OCI-LY7 (cell line): Measurements from ENCODE around the gene MPV17. TPM values are rescaled to one million over a fixed set of nuclear protein-coding genes. Genes with fewer than 3 reads are reported as not detected.
A peak's percentile ranks its signal among the peaks of the same experiment; 100 is the strongest.

Experiments used
- BruUV-seq: library from RNA; stranded (reverse); fragments of 400-500 nt; replicated peaks from 2 replicates; lab custom pipeline; 2021; lab: Mats Ljungman, UMichigan
- CTCF ChIA-PET: fragments of 300-600 bp; sonication (Branson Sonifier 250); formaldehyde crosslinking; loops from one replicate; lab custom pipeline; 2022; ENCODE audit warnings: antibody characterized with exemption; ENCODE audit not compliant: unreplicated experiment; lab: Charles Lee
- POLR2A ChIA-PET: fragments of 300-600 bp; sonication (Branson Sonifier 250); formaldehyde crosslinking; loops from one replicate; lab custom pipeline; 2022; ENCODE audit warnings: antibody characterized with exemption; lab: Charles Lee
- DNase-seq: peaks from one replicate; pipeline ENCODE4 v3.0.0-alpha.2; 2015; ENCODE audit warnings: low spot score
- H2AFZ ChIP-seq: fragments of 200-600 bp; sonication (generic), shearing (Covaris generic); 2 replicates; pipeline ENCODE4 v1.6.1; 2014; ENCODE audit warnings: mild to moderate bottlenecking, antibody characterized with exemption, low read length, moderate library complexity
- H3K27ac ChIP-seq: fragments of 200-600 bp; sonication (generic); 2 replicates; pipeline ENCODE4 v1.5.1; 2014; ENCODE audit warnings: mixed run types, low read depth, mild to moderate bottlenecking, moderate library complexity, low read length, inconsistent platforms; ENCODE audit not compliant: poor library complexity, severe bottlenecking
- H3K36me3 ChIP-seq: fragments of 200-600 bp; sonication (generic); 2 replicates; pipeline ENCODE4 v1.6.1; 2014; ENCODE audit warnings: mild to moderate bottlenecking, antibody characterized with exemption, low read length, moderate library complexity, mixed read lengths; ENCODE audit not compliant: insufficient read depth
- H3K4me1 ChIP-seq: fragments of 200-600 bp; sonication (generic); 2 replicates; pipeline ENCODE4 v1.5.1; 2014; ENCODE audit warnings: mild to moderate bottlenecking, low read length; ENCODE audit not compliant: insufficient read depth, poor library complexity, severe bottlenecking
- H3K4me2 ChIP-seq: fragments of 200-600 bp; sonication (generic); 2 replicates; pipeline ENCODE4 v1.6.1; 2014; ENCODE audit warnings: mild to moderate bottlenecking, low read length
- H3K4me3 ChIP-seq: fragments of 200-600 bp; sonication (generic); 2 replicates; pipeline ENCODE4 v1.5.1; 2014; ENCODE audit warnings: mild to moderate bottlenecking, low read depth, low read length; ENCODE audit not compliant: poor library complexity, severe bottlenecking
- H3K79me2 ChIP-seq: fragments of 200-600 bp; sonication (generic); 2 replicates; pipeline ENCODE4 v1.6.1; 2016; ENCODE audit warnings: low read depth, mild to moderate bottlenecking, low read length, moderate library complexity, mixed read lengths; ENCODE audit not compliant: insufficient read depth
- H3K9me2 ChIP-seq: fragments of 200-600 bp; sonication (generic); 2 replicates; pipeline ENCODE4 v1.6.1; 2016; ENCODE audit warnings: mild to moderate bottlenecking, low read length, mixed read lengths; ENCODE audit not compliant: insufficient read depth
- H3K9me3 ChIP-seq: fragments of 200-600 bp; sonication (generic); 2 replicates; pipeline ENCODE4 v1.6.1; 2014; ENCODE audit warnings: mild to moderate bottlenecking, mixed run types, low read length, mixed read lengths
- H4K20me1 ChIP-seq: fragments of 200-600 bp; sonication (generic); 2 replicates; pipeline ENCODE4 v1.6.1; 2014; ENCODE audit warnings: mild to moderate bottlenecking, antibody characterized with exemption, low read length, moderate library complexity, mixed read lengths; ENCODE audit not compliant: insufficient read depth
- CTCF ChIP-seq: fragments of 200-600 bp; sonication (generic); conservative IDR thresholded peaks from 2 replicates; pipeline ENCODE4 v1.5.1; 2014; ENCODE audit warnings: mild to moderate bottlenecking, antibody characterized with exemption, low read length, moderate library complexity, mixed read lengths
- EZH2phosphoT487 ChIP-seq: fragments of 200-600 bp; sonication (generic); IDR thresholded peaks from 2 replicates; pipeline ENCODE4 v1.6.1; 2018; ENCODE audit warnings: low read depth, borderline replicate concordance, mild to moderate bottlenecking, mixed run types, antibody characterized with exemption, low read length, moderate library complexity, mixed read lengths
- intact Hi-C: fragments of 100-400 bp; cut with micrococcal nuclease; formaldehyde crosslinking; loops from one replicate; pipeline ENCODE4 v1.10.0; 2022; ENCODE audit not compliant: unreplicated experiment
- total RNA-seq, 2 experiments: library from RNA; depleted of rRNA in 1 of 2; stranded (reverse); fragments of >200 nt in 1 of 2; shearing (Covaris generic) in 1 of 2; gene quantifications; 2 replicates each; pipeline ENCODE4 v1.2.3, GENCODE V29; 2014 to 2022

MPV17 gene
- total RNA-seq, 2 experiments from 2014 or later, result 63.9 to 109 TPM

GRCh38 chr2:27264253-27264752 is 58.6 kb downstream of the MPV17 start:
- Histone ChIP-seq H3K4me1 (peaks cover 53% of the 10 kb centered on the region), H3K4me3 (peak overlapping the region; percentile 90), H3K79me2 (peaks cover 12% of the 10 kb centered on the region; the same call in 1 of the 2 replicates), H3K36me3 (peaks cover 6% of the 10 kb centered on the region; the same call in 1 of the 2 replicates), H3K9me2 (no peaks in the 10 kb centered on the region), H4K20me1 (no peaks in the 10 kb centered on the region), H2AFZ (peak overlapping the region; percentile 76), H3K9me3 (no peaks in the 10 kb centered on the region), H3K27ac (peak overlapping the region; percentile 23), H3K4me2 (peak overlapping the region; percentile 100)
- TF ChIP-seq EZH2phosphoT487 (no peak), CTCF (no peak)
- BruUV-seq, result no TSS peak
- peak; percentile 22 for DNase-seq
- ChIA-PET CTCF (interaction anchor here (1.1 to 2.1 kb wide), 2 partner anchors 15 to 28 kb away, joined by 3 to 7 read pairs; no protein-coding TSS in a partner anchor), POLR2A (interaction anchor here (0.7 to 1.1 kb wide), 4 partner anchors 8 to 45 kb away, joined by 3 to 5 read pairs (median 4); no protein-coding TSS in a partner anchor)
- intact Hi-C loops, result loop anchor here (2.0 kb wide), 1 partner anchor 26 kb away; no protein-coding TSS in a partner anchor

- peak overlapping the region; percentile 84 for H2AFZ ChIP-seq
- H3K4me1 ChIP-seq, result peaks cover 53% of the 10 kb centered on the region
- ChIA-PET POLR2A (interaction anchor here (0.7 to 1.8 kb wide), 5 partner anchors 9 to 130 kb away, joined by 3 to 5 read pairs (median 4); no protein-coding TSS in a partner anchor), CTCF (interaction anchor here (1.0 to 1.4 kb wide), 4 partner anchors 12 to 39 kb away, joined by 3 to 4 read pairs (median 3); no protein-coding TSS in a partner anchor)
- H3K4me2 ChIP-seq, result peak overlapping the region; percentile 100
- H3K9me3 ChIP-seq, result no peaks in the 10 kb centered on the region
- peak; percentile 47 for DNase-seq
- H3K36me3 ChIP-seq, result peaks cover 6% of the 10 kb centered on the region; the same call in 1 of the 2 replicates
- peak overlapping the region; percentile 2 for H3K27ac ChIP-seq
- no TSS peak for BruUV-seq
- H3K79me2 ChIP-seq, result peaks cover 12% of the 10 kb centered on the region; the same call in 1 of the 2 replicates
- intact Hi-C loops, result loop anchor here (2.0 kb wide), 1 partner anchor 27 kb away; no protein-coding TSS in a partner anchor
- TF ChIP-seq CTCF, result no peak
- no peak for TF ChIP-seq EZH2phosphoT487
- peak overlapping the region; percentile 90 for H3K4me3 ChIP-seq
- no peaks in the 10 kb centered on the region for H4K20me1 ChIP-seq
- no peaks in the 10 kb centered on the region for H3K9me2 ChIP-seq
Observed at GRCh38 chr2:27263287-27264252, 59.3 kb downstream of the MPV17 start.
